GM19324 (cell line): ENCODE measurements around the gene IL17RA.

Source experiments
- ATAC-seq: cut with Tn5 transposase; IDR thresholded peaks from one replicate; pipeline ENCODE4 v1.9.1; 2021; ENCODE audit warnings: mild to moderate bottlenecking, moderate library complexity; ENCODE audit not compliant: unreplicated experiment, low FRiP score

Gene IL17RA

GRCh38 chr22:17117890-17118289, 33.1 kb downstream of the IL17RA start:
- ATAC-seq = no peak

- ATAC-seq = no peak
Measured at GRCh38 chr22:17118342-17118741, 33.5 kb downstream of the IL17RA start.

GRCh38 chr22:17119481-17120202, 34.8 kb downstream of the IL17RA start:
- ATAC-seq = no peak

GRCh38 chr22:17120281-17120680, 35.5 kb downstream of the IL17RA start:
- no peak for ATAC-seq

GRCh38 chr22:17120711-17121232, 36.0 kb downstream of the IL17RA start:
- ATAC-seq = no peak

GRCh38 chr22:17121233-17122195, 36.7 kb downstream of the IL17RA start, which contains the start of gene TMEM121B:
Gene TMEM121B, minus strand, starts transcription at chr22:17121360. Its CDS starts 233 bp downstream, at chr22:17121127.
- ATAC-seq = no peak

DNA sequence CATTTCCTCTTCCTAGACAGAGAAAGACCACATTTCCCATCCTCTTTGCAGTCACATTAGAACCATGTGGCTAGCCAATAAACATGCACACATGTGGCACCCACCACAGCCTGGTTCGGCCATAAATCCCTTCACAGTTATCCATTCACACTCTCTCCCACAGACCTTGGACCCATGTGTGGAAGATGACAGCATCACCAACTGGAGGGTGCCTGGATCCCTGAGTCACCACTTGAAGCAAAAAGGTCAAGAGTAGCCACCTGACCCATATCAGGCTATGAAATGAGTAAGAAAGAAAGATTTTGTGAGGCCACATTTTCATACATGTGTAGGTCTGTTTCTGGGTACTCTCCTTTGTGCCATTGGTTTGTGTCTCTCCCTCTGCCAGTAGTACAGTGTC, 45.4 kb downstream of the IL17RA start:
- ATAC-seq = no peak

DNA sequence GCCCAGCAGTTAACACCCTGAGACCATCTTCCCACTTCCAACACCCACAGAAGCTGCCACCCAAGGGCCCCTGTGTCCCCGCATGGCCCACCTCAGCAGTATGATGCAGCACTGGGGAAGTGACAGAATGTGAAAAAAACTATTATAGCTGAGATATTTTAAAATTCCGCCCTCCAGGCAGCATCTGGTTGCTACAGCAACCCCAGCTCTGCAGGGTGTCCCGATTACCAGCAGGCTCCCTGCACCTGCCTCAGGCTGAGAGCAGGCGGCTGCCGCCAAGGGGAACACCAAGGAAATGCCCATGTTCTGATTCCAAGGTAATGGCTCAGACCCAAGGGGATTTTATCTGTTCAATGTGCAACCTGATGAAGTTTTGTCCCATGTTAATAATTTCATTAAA, 46.9 kb downstream of the IL17RA start:
- no peak for ATAC-seq

GRCh38 chr22:17132112-17132511, 47.3 kb downstream of the IL17RA start:
- ATAC-seq = no peak

GRCh38 chr22:17133137-17133536, 48.3 kb downstream of the IL17RA start:
- ATAC-seq = no peak

DNA sequence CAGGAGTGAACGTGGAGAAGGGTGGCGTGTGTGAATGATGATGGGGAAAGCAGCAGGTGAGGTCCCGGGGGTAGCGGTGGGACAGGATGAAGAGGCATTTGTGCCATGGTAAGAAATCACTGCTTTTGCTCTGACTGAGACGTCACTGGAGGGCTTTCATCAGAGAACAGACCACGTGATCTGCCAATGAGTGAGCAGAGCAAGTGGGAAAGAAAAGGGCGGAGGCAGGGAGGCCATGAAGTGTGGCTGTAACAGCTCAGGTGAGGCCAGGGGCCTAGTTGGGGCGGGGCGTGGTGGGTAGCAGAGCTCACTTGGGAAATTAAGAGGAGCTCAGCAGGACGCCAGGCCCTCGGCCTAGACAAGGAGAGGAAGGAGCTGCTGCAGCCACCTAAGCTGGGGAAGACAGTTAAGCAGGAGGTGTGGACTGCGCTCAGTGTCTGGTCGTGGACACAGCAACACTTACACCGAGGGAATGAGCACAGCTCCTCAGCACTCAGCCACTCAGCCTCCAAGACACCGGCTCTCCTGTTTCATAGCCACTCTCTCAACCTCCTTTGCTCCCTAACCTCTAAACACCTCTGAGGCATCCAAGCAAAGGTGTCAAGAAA, 50.5 kb downstream of the IL17RA start:
- no peak for ATAC-seq

- no peak for ATAC-seq
Measured at GRCh38 chr22:17137170-17137569, 52.4 kb downstream of the IL17RA start.

DNA sequence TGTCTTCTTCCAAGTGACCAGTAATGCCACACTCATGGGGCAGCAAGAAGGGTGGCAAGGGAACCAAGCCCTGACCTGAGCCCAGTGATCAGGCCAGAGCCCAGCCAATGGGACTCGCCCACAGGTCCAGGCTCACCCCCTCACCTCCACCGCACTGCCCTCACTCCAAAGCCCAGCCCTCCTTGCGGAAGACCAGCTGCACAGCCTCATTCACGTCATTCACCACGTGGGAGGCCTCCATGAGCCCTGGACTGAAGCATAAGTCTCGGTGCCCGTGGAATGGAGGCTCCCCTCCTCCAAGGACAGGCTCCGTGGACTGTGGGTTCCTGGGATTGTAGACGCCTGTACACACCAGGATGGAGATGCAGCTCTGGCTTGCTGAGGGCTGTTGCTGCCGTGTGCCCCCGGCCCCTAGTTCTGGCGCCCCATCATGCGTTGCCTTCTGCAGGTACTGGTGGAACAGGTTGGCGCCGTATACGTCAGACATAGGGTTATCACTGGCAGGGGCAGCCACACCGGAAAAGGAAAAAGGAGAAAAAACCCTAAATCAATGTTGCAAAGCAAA, 53.1 kb downstream of the IL17RA start:
- ATAC-seq = no peak

DNA sequence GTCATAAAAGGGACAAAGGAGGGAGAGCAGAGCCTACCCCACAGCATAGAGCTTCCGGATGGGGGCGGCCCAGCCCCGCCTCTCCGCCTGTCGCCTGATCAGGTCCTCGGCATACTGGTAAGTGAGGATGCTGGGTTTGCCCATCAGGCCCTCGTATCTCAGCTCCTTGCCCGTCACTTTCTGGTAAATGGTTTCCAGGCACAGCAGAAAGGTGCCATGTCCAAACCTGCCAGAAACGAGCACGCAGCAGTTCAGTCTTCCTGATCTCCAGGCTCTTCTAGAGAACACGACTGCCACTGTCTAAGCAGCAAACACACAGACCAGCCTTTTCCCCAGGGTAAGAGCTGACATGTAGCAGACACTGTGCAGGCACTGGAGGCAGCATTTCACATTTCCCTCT, 53.7 kb downstream of the IL17RA start:
- no peak for ATAC-seq

DNA sequence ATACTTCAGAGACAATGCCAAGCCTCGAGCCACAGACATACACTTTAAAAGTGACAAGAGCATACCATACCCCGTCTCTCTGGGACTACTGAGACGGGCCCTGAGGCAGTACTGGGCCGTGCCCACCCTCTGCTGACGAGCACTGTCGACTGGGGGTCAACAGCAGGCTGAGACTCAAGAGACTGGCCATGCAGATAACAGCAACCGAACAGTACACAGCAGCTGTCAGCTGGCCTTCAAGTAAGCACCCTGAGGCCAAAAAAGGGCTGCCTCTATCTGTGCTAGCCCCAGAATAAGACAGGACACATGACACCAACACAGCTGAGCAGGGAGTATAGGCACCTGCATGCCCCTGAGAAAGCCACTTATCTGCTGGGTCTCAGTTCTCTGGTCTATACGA, 55.2 kb downstream of the IL17RA start:
- ATAC-seq = no peak

GRCh38 chr22:17140826-17141766, 56.3 kb downstream of the IL17RA start:
- no peak for ATAC-seq

DNA sequence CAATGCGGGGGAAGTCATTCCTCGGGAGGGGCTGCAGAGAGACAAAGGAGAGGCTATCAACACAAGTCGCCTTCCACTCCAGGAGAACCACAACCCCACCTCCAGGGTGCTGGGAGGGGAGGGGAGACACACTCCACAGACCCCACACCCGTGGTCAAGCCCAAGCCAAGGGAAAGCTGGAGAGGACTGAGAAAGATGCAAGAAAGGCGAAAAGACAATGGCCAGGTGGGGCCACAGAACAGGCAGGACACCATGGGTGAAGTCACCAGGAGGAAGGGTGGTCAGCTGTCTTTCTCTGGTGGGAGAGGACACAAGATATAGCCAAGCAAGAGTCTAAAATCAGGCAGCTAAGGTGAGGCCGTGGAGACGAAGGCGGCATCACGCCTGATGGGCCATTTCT, 58.3 kb downstream of the IL17RA start:
- no peak for ATAC-seq

GRCh38 chr22:17143826-17144225, 59.0 kb downstream of the IL17RA start:
- no peak for ATAC-seq

DNA sequence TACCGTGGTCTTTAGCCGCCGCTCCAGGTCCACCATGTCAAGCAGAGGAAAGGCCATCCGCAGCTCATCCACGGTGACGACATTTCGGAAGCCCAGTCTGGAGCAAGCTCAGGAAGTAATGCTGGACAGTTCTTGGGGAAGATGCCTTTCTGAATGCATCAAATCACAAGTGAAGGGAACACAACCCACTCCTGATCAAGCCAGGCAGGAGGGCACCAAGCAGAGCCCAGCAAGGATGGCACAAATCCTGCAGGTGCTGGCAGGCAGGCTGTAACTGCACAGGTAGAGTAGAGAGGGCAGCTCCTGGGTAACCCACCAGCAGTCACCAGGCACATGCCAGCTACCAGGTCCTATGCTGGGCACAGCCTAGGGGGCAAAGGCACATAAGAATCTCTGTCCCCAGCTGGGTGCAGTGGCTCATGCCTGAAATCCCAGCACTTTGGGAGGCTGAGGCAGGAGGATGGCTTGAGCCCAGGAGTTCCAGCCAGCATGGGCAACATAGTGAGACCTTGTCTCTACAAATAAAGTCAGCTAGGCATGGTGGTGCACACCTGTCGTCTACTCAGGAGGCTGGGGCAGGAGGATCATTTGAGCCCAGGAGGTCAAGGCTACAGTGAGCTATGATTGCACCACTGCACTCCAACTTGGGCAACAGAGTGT, 60.4 kb downstream of the IL17RA start:
- no peak for ATAC-seq
